Tibial nerve (tissue), 4 donors: ENCODE data around the gene DLG1. TPM values are rescaled to one million over a fixed set of nuclear protein-coding genes. Genes with fewer than 3 reads are reported as not detected.

ENCODE experiments used
- DNase-seq, 2 donors: peaks; one replicate each; pipeline ENCODE4 v3.0.0-alpha.2; 2019; ENCODE audit warnings: low spot score in 2 of 2
- H3K27ac ChIP-seq, 4 donors: fragments of 200-600 bp; sonication (generic) in 3 of 4; one replicate each; pipeline ENCODE4 v1.5.1; 2017 to 2019; ENCODE audit warnings: mild to moderate bottlenecking in 1 of 4
- H3K27me3 ChIP-seq, 2 donors: fragments of 200-600 bp; sonication (generic) in 1 of 2; one replicate each; pipeline versions ENCODE4 v1.5.1 to v1.6.0; 2017 to 2019
- H3K36me3 ChIP-seq, 3 donors: fragments of 200-600 bp; sonication (generic); one replicate each; pipeline ENCODE4 v1.5.1; 2018 to 2019
- H3K4me1 ChIP-seq, 4 donors: fragments of 200-600 bp; sonication (generic) in 3 of 4; one replicate each; pipeline ENCODE4 v1.5.1; 2017 to 2019
- H3K4me3 ChIP-seq, 4 donors: fragments of 200-600 bp; sonication (generic) in 3 of 4; one replicate each; pipeline ENCODE4 v1.5.1; 2017 to 2019; ENCODE audit warnings: mild to moderate bottlenecking in 1 of 4, moderate library complexity in 1 of 4
- H3K9me3 ChIP-seq, 4 donors: fragments of 200-600 bp; sonication (generic) in 3 of 4; one replicate each; pipeline ENCODE4 v1.5.1; 2017 to 2019
- EP300 ChIP-seq, 2 donors: sonication (generic); formaldehyde crosslinking; IDR thresholded peaks; one replicate each; pipeline ENCODE4 v1.6.1; 2017; ENCODE audit warnings: antibody characterized with exemption in 2 of 2, mild to moderate bottlenecking in 1 of 2
- POLR2A ChIP-seq, 2 donors: fragments of 450-650 bp; IDR thresholded peaks; one replicate each; pipeline ENCODE4 v1.6.1; 2017; ENCODE audit warnings: antibody characterized with exemption in 2 of 2, mild to moderate bottlenecking in 2 of 2, moderate library complexity in 2 of 2
- WGBS, 2 donors: methylation state at CpG; one replicate each; pipeline ENCODE4 v1.1.5; 2018; 5-methylcytosine and 5-hydroxymethylcytosine counted together
- total RNA-seq, 4 donors: library from RNA; depleted of rRNA; stranded (reverse); fragments of >200 nt; gene quantifications; one replicate each; pipeline ENCODE4 v1.1.0, GENCODE V29; 2016
- TF ChIP-seq, protein P1 (sequence below), 5 experiments: fragments of 200-600 bp in 3 of 5; fragments of 450-650 bp in 2 of 5; sonication (generic) in 3 of 5; IDR thresholded peaks; one replicate each; pipeline ENCODE4 v1.5.1; 2016 to 2019; ENCODE audit warnings: antibody characterized with exemption in 5 of 5, mild to moderate bottlenecking in 3 of 5, moderate library complexity in 2 of 5

Gene DLG1
- total RNA-seq, 4 donors from 2014 or later = 49.2 to 94.0 (median 71.1) TPM

DNA sequence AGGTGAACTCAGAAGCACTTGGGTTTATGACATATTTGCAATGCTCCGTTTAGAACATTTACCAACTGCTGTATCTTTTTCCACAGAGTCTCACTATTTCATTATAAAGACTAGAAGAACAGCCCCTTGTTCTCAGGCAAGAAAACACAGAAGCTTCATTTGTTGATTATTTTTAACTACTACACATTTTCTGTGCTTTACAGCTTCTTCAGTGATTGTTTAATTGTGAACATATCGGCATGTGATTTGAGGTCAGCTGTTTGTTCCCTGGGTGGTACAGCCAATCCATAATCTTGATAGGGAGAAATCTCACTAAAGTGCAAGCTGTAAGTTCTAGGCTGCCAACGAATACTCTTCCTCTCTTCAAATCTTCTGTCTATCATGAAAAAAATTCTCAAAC is 31.0 kb upstream of the DLG1 start:
- no peak for DNase-seq
- no peak for TF ChIP-seq POLR2A (IDR thresholded peaks at IDR 0.05)
- TF ChIP-seq, protein P1, sequence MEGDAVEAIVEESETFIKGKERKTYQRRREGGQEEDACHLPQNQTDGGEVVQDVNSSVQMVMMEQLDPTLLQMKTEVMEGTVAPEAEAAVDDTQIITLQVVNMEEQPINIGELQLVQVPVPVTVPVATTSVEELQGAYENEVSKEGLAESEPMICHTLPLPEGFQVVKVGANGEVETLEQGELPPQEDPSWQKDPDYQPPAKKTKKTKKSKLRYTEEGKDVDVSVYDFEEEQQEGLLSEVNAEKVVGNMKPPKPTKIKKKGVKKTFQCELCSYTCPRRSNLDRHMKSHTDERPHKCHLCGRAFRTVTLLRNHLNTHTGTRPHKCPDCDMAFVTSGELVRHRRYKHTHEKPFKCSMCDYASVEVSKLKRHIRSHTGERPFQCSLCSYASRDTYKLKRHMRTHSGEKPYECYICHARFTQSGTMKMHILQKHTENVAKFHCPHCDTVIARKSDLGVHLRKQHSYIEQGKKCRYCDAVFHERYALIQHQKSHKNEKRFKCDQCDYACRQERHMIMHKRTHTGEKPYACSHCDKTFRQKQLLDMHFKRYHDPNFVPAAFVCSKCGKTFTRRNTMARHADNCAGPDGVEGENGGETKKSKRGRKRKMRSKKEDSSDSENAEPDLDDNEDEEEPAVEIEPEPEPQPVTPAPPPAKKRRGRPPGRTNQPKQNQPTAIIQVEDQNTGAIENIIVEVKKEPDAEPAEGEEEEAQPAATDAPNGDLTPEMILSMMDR (IDR thresholded peaks at IDR 0.05) = no peak
- TF ChIP-seq EP300 (IDR thresholded peaks at IDR 0.05) = no peak

DNA sequence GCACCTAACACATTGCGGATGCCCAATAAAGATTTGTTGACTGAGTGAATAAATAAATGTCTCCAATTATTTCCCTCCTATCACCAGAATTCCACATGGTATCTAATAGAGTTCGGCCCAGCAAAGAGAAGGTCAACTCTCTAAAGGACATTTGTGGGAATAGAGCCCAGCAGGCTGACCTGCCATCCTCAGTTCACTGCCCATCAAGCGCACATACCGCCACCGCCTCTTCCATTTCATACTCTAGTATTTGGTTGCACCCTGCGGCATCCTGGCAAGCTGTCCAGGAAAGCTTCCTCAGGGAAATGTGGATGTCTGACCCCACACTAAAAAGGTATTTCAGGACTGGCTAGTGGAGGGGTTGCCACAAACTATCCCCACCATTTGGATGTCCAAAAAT is 29.8 kb upstream of the DLG1 start:
- no peak overlapping the region for H3K4me3 ChIP-seq
- H3K9me3 ChIP-seq = no peaks in the 10 kb centered on the region
- H3K36me3 ChIP-seq = no peaks in the 10 kb centered on the region
- no peak for TF ChIP-seq POLR2A (IDR thresholded peaks at IDR 0.05)
- TF ChIP-seq, protein P1 (IDR thresholded peaks at IDR 0.05) = no peak
- no peak for TF ChIP-seq EP300 (IDR thresholded peaks at IDR 0.05)
- H3K27me3 ChIP-seq = no peaks in the 10 kb centered on the region
- no peak overlapping the region for H3K27ac ChIP-seq
- peaks cover 0 to 5% (median 0%) of the 10 kb centered on the region in 4 donors for H3K4me1 ChIP-seq
- no peak for DNase-seq
- 92 to 93% methylated on average over 6 of the region's 6 CpGs for WGBS, 2 donors

More for the DNA sequence above, 31.0 kb upstream of the DLG1 start:
- H3K4me3 ChIP-seq = no peak overlapping the region
- H3K36me3 ChIP-seq = no peaks in the 10 kb centered on the region
- no peak overlapping the region for H3K27ac ChIP-seq
- peaks cover 0 to 5% (median 0%) of the 10 kb centered on the region in 4 donors for H3K4me1 ChIP-seq
- 34 to 37% methylated on average over 3 of the region's 3 CpGs for WGBS, 2 donors
- H3K27me3 ChIP-seq = no peaks in the 10 kb centered on the region
- no peaks in the 10 kb centered on the region for H3K9me3 ChIP-seq

DNA sequence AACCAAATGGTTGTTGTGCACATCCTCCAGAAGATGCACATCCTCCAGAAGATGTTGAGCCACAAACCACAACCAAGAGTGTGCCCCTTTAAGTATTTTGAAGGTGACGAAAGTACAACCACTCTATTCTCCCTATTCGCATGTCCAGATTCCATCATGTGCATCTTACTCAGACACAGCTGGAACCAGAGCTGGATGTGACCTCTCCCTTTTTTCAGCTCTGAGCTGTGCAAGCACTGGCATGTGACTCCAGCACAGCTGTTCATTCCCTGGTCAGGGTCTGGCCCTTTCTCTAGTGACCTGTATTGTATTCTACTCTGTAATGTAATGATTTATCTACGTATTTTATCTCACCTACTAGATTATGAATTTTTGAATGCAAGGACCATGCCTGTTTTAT is 29.3 kb upstream of the DLG1 start:
- Histone ChIP-seq H3K9me3 (no peaks in the 10 kb centered on the region), H3K27me3 (no peaks in the 10 kb centered on the region), H3K36me3 (no peaks in the 10 kb centered on the region), H3K4me3 (no peak overlapping the region), H3K4me1 (peaks cover 0 to 5% (median 0%) of the 10 kb centered on the region in 4 donors), H3K27ac (no peak overlapping the region)
- no peak for DNase-seq
- WGBS, 2 donors = 64 to 67% methylated on average over 3 of the region's 3 CpGs
- TF ChIP-seq POLR2A (IDR thresholded peaks at IDR 0.05) (no peak), EP300 (IDR thresholded peaks at IDR 0.05) (no peak)
- TF ChIP-seq, protein P1 (IDR thresholded peaks at IDR 0.05) = no peak

DNA sequence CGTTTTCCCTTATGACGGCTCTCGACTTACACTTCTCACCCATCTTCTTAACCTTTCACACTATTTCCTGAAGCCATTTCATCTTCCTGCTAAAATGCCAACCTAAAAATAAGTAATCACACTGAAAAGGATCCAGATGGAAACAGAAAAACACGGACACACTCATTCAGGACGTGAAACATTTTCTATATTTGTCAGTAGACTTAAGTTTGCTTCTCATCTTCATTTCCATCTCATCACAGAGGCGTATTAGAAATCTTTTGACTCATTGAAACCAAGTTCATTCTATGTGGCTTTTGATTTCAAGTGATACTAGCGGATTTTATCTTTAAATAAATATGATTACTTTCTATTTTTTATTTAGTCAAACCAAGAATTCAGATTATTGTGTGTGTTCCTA is 27.4 kb upstream of the DLG1 start:
- Histone ChIP-seq H3K4me1 (peaks cover 0 to 5% (median 0%) of the 10 kb centered on the region in 4 donors), H3K36me3 (no peaks in the 10 kb centered on the region), H3K27me3 (no peaks in the 10 kb centered on the region), H3K4me3 (no peak overlapping the region), H3K9me3 (no peaks in the 10 kb centered on the region), H3K27ac (no peak overlapping the region)
- TF ChIP-seq POLR2A (IDR thresholded peaks at IDR 0.05) (no peak), EP300 (IDR thresholded peaks at IDR 0.05) (no peak)
- TF ChIP-seq, protein P1 (IDR thresholded peaks at IDR 0.05) = no peak
- DNase-seq = no peak
- 86 to 89% methylated on average over 7 of the region's 7 CpGs for WGBS, 2 donors

DNA sequence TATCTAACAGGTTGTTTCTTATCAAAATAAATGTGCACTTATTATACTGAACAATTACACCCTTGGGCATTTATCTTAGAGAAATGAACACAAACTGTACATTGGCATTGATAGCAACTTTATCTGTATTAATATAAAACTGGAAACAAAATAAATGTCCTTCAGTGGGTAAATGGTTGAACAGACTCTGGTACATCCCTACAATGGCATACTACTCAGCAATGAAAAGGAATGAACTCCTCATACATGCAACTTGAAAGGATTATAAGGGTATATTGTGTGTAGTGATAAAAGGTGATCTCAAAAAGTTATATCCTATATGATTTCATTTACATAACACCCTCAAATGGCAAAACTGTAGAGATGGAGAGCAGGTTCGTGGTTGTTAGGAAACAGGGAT is 23.7 kb upstream of the DLG1 start:
- no peaks in the 10 kb centered on the region for H3K36me3 ChIP-seq
- H3K4me3 ChIP-seq = no peak overlapping the region
- H3K27me3 ChIP-seq = no peaks in the 10 kb centered on the region
- H3K27ac ChIP-seq = no peak overlapping the region
- H3K9me3 ChIP-seq = no peaks in the 10 kb centered on the region
- DNase-seq = no peak
- TF ChIP-seq, protein P1 (IDR thresholded peaks at IDR 0.05) = no peak
- peaks cover 0 to 4% (median 0%) of the 10 kb centered on the region in 4 donors for H3K4me1 ChIP-seq
- 83 to 92% methylated on average over 1 of the region's 1 CpG for WGBS, 2 donors
